Fibroblast of peridontal ligament (primary cell): Measurements from ENCODE around the gene BRWD1.

ENCODE experiments used
- DNase-seq: peaks from one replicate; pipeline ENCODE4 v3.0.0-alpha.2; 2010; ENCODE audit errors: extremely low read depth

Gene BRWD1

GRCh38 chr21:39313571-39314142 lies at the start of gene BRWD1:
Gene BRWD1, minus strand, starts transcription at chr21:39313632. Its CDS starts 141 bp downstream, at chr21:39313491.
- DNase-seq, result peak; percentile 81

GRCh38 chr21:39362733-39363132 lies 49.3 kb upstream of the BRWD1 start:
- no peak for DNase-seq

GRCh38 chr21:39359382-39359781 lies 46.0 kb upstream of the BRWD1 start:
- no peak for DNase-seq

GRCh38 chr21:39353295-39353694 lies 39.9 kb upstream of the BRWD1 start:
- peak; percentile 57 for DNase-seq

- DNase-seq, result no peak
Measured at GRCh38 chr21:39350094-39351005, 36.9 kb upstream of the BRWD1 start.

GRCh38 chr21:39349211-39350093 lies 36.0 kb upstream of the BRWD1 start:
- DNase-seq, result peak; percentile 91

- DNase-seq, result peak; percentile 49
Measured at GRCh38 chr21:39348355-39349210, 35.2 kb upstream of the BRWD1 start, which contains the start of gene HMGN1. Gene HMGN1, minus strand, starts transcription at chr21:39349088. Its CDS starts 171 bp downstream, at chr21:39348917.

GRCh38 chr21:39348040-39348354 lies 34.6 kb upstream of the BRWD1 start:
- DNase-seq, result no peak

GRCh38 chr21:39347537-39347936 lies 34.1 kb upstream of the BRWD1 start:
- DNase-seq, result no peak

GRCh38 chr21:39346671-39347331 lies 33.4 kb upstream of the BRWD1 start:
- DNase-seq, result no peak

GRCh38 chr21:39346206-39346605 lies 32.8 kb upstream of the BRWD1 start:
- no peak for DNase-seq

- no peak for DNase-seq
Measured at GRCh38 chr21:39345440-39345839, 32.0 kb upstream of the BRWD1 start.

GRCh38 chr21:39344848-39345247 lies 31.4 kb upstream of the BRWD1 start:
- DNase-seq, result no peak

GRCh38 chr21:39341249-39341923 lies 28.0 kb upstream of the BRWD1 start:
- no peak for DNase-seq

- no peak for DNase-seq
Measured at GRCh38 chr21:39340687-39341086, 27.3 kb upstream of the BRWD1 start.

- DNase-seq, result no peak
Measured at GRCh38 chr21:39339231-39339630, 25.8 kb upstream of the BRWD1 start.

- DNase-seq, result peak; percentile 18
Measured at GRCh38 chr21:39336457-39337008, 23.1 kb upstream of the BRWD1 start.

GRCh38 chr21:39334611-39335010 lies 21.2 kb upstream of the BRWD1 start:
- DNase-seq, result no peak

GRCh38 chr21:39332175-39332574 lies 18.7 kb upstream of the BRWD1 start:
- DNase-seq, result no peak

GRCh38 chr21:39330001-39330400 lies 16.6 kb upstream of the BRWD1 start:
- DNase-seq, result no peak
